Retina (tissue), 1 donor: Measurements from ENCODE around the gene EGF.

Experiments used
- DNase-seq: peaks from one replicate; pipeline ENCODE4 v3.0.0-alpha.2; 2016

Gene EGF

DNA sequence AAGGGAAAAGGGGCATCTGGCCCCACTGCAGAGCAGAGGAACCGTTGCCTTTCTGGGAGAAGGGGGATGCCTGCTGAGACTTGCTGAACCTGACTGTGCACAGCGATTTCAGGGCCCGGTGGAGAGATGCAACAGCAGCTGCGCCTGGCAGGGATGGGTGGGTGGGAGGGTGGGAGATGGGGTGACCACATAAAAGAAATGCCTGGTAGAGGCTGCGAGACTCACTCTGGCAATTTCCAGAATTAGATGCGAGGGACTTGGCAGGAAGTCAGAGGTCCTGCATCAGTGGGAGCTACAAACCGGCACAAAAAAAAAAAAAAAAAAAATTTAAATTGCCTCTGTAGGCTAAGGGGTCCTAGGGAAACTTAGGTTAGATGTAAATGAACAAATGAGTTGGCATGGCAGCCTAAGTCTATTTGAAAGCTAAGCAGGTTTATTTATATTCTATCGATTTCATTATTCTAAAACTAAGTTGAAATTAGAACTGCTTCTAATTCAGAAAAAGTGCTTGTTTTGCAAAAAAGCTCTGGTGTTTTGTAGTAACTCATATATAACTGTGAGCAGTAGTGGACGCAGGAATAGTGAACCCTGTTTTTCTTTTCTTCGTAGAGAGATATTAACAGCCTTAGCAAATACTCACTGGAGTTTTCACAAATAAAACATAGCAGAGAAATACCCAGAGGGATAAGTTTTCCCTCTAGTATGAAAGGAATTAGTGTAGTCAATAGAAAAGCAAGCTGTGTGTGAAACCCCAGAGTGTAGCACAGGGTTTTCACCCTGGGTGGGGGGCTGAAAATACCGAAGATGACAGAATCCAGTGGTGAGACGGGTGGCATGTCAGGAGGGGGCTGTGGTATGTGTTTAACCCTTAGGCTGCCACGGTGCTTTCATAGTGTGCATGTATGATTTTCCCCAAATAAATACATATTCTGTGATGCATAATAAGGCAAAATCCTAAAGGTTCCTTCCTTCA lies 130.1 kb downstream of the EGF start:
- no peak for DNase-seq

- no peak for DNase-seq
Measured at GRCh38 chr4:110046588-110047049, 133.9 kb downstream of the EGF start.

GRCh38 chr4:110049951-110050925 lies 137.6 kb downstream of the EGF start:
- DNase-seq: peak; percentile 57

DNA sequence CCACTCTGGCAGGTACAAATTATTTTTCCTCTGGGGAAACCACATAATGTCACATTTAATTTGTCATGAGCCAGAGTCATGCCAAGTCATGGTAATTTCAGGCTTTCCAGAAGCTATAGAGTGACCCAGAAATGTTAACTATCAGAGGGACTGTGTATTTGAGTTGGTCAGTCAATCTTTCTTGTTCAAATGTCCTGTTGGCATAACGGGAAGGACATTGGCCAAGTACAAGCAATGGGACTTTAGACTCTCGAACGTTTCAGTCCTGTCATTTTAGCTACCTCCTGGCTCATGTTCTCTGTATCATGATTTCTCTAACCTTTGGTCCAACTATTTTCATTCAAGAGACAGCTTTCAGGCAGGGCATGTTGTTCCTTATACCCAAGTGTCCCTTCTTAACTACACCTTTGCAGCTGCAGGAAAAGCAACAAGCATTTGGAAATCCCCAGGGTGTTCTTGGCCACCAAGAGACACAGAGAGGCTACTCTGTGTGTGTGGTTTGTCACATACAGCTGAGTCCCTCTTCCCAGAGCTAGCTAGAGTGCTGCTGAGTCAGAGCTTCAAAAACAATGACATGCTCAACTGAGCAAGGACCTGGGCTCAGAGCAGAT lies 142.6 kb downstream of the EGF start:
- peak; percentile 15 for DNase-seq

- no peak for DNase-seq
Measured at GRCh38 chr4:110058677-110059076, 146.0 kb downstream of the EGF start.

GRCh38 chr4:110059556-110060191 lies 147.0 kb downstream of the EGF start:
- no peak for DNase-seq

GRCh38 chr4:110061076-110061475 lies 148.4 kb downstream of the EGF start:
- DNase-seq: no peak
